Measurements from ENCODE around the gene LRRC52.

DNA sequence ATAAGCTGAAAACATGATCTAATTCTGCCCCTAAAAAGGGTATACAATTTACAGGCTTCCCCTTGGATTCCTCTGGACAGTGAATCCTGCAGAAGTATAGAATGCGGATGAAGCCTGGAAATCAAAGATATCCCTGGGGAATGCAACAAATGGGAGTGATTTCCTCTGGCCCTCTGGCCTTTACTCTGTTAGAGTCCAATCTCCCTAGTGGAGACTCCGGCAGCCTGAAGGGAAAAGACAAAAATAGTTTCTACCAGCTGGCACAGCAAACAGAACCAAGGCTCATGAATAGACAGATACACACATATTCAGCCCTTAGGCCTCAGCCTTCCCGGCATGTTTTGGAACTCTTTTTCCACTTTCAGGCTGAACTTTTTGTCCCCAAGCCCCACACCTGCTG lies 3.9 kb upstream of the LRRC52 start:
- TF ChIP-seq, protein P1, sequence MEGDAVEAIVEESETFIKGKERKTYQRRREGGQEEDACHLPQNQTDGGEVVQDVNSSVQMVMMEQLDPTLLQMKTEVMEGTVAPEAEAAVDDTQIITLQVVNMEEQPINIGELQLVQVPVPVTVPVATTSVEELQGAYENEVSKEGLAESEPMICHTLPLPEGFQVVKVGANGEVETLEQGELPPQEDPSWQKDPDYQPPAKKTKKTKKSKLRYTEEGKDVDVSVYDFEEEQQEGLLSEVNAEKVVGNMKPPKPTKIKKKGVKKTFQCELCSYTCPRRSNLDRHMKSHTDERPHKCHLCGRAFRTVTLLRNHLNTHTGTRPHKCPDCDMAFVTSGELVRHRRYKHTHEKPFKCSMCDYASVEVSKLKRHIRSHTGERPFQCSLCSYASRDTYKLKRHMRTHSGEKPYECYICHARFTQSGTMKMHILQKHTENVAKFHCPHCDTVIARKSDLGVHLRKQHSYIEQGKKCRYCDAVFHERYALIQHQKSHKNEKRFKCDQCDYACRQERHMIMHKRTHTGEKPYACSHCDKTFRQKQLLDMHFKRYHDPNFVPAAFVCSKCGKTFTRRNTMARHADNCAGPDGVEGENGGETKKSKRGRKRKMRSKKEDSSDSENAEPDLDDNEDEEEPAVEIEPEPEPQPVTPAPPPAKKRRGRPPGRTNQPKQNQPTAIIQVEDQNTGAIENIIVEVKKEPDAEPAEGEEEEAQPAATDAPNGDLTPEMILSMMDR (IDR thresholded peaks at IDR 0.05; ENCODE audit: low read length), result no peak
- TF ChIP-seq EZH2phosphoT487 (IDR thresholded peaks at IDR 0.05; ENCODE audit: low read length), result no peak
